Liver (tissue), 9 donors: Measurements from ENCODE around the gene DNAJC11. TPM values are rescaled to one million over a fixed set of nuclear protein-coding genes. Genes with fewer than 3 reads are reported as not detected.

Source experiments
- DNase-seq: peaks from one replicate; pipeline ENCODE4 v3.0.0-alpha.2; 2017; ENCODE audit warnings: low spot score
- H3K27ac ChIP-seq, 2 donors: one replicate each; pipeline ENCODE4 v1.7.0; 2013; ENCODE audit warnings: inconsistent platforms in 2 of 2, low read length in 2 of 2, control low read depth in 1 of 2, low read depth in 1 of 2, mild to moderate bottlenecking in 1 of 2
- H3K27me3 ChIP-seq, 4 donors: one replicate each; pipeline versions ENCODE4 v1.6.1 to v1.7.0; 2013; ENCODE audit warnings: low read length in 3 of 4, inconsistent platforms in 1 of 4, mild to moderate bottlenecking in 1 of 4, moderate library complexity in 1 of 4; ENCODE audit not compliant: control insufficient read depth in 4 of 4, insufficient read depth in 4 of 4
- H3K36me3 ChIP-seq, 4 donors: one replicate each; pipeline versions ENCODE4 v1.6.1 to v1.7.0; 2013; ENCODE audit warnings: low read length in 3 of 4, mild to moderate bottlenecking in 3 of 4, low read depth in 1 of 4, moderate library complexity in 1 of 4; ENCODE audit not compliant: control insufficient read depth in 4 of 4, insufficient read depth in 3 of 4
- H3K4me1 ChIP-seq, 4 donors: one replicate each; pipeline versions ENCODE4 v1.6.1 to v1.7.0; 2013; ENCODE audit warnings: low read length in 3 of 4, mild to moderate bottlenecking in 3 of 4, moderate library complexity in 1 of 4; ENCODE audit not compliant: control insufficient read depth in 4 of 4, insufficient read depth in 4 of 4
- H3K4me3 ChIP-seq, 3 donors: one replicate each; pipeline versions ENCODE4 v1.6.1 to v1.7.0; 2013; ENCODE audit warnings: low read length in 3 of 3, control low read depth in 1 of 3, low read depth in 1 of 3, mild to moderate bottlenecking in 1 of 3
- H3K9ac ChIP-seq, 2 donors: one replicate each; pipeline ENCODE4 v1.7.0; 2013; ENCODE audit warnings: low read length in 2 of 2, mild to moderate bottlenecking in 2 of 2, moderate library complexity in 2 of 2, control low read depth in 1 of 2, low read depth in 1 of 2
- H3K9me3 ChIP-seq, 4 donors: one replicate each; pipeline versions ENCODE4 v1.6.1 to v1.7.0; 2013; ENCODE audit warnings: low read length in 3 of 4; ENCODE audit not compliant: control insufficient read depth in 4 of 4
- EGR1 ChIP-seq, 2 donors: IDR thresholded peaks; 2 replicates each; pipeline ENCODE4 v1.6.1; 2016 to 2018; ENCODE audit warnings: antibody characterized with exemption in 2 of 2, low read depth in 2 of 2
- FOXA1 ChIP-seq: IDR thresholded peaks from 2 replicates; pipeline ENCODE4 v1.6.1; 2016; ENCODE audit warnings: antibody characterized with exemption
- GABPA ChIP-seq, 2 donors: IDR thresholded peaks in 1 of 2; conservative IDR thresholded peaks in 1 of 2; 2 replicates each; pipeline ENCODE4 v1.6.1; 2016; ENCODE audit warnings: antibody characterized with exemption in 2 of 2, mild to moderate bottlenecking in 1 of 2, moderate library complexity in 1 of 2
- RAD21 ChIP-seq, 2 donors: IDR thresholded peaks; 2 replicates each; pipeline ENCODE4 v1.6.1; 2016; ENCODE audit warnings: antibody characterized with exemption in 2 of 2, mild to moderate bottlenecking in 2 of 2
- RXRA ChIP-seq, 2 donors: IDR thresholded peaks; 2 replicates each; pipeline ENCODE4 v1.6.1; 2017 to 2018; ENCODE audit warnings: antibody characterized with exemption in 2 of 2, mild to moderate bottlenecking in 1 of 2
- TAF1 ChIP-seq: conservative IDR thresholded peaks from 2 replicates; pipeline ENCODE4 v1.6.1; 2016; ENCODE audit warnings: antibody characterized with exemption, mild to moderate bottlenecking
- whole genome bisulfite sequencing: extraction: QIAGEN DNeasy Blood & Tissue Kit; methylation state at CpG from one replicate; pipeline ENCODE4 v1.1.7; 2013; 5-methylcytosine and 5-hydroxymethylcytosine counted together
- polyA plus RNA-seq, 2 donors: library from polyadenylated mRNA; stranded (reverse) in 1 of 2; unstranded in 1 of 2; fragments of 200-250 nt in 1 of 2; fragments of >200 nt in 1 of 2; fragmentation: Nextera tagmentation in 1 of 2; extraction: Ambion mirVana in 1 of 2; gene quantifications; one replicate each; pipeline versions ENCODE4 v1.2.1 to v1.2.3, GENCODE V29; 2013 to 2015
- total RNA-seq, 2 donors: library from RNA; depleted of rRNA; stranded (reverse); fragments of >200 nt; gene quantifications; one replicate each; pipeline ENCODE4 v1.2.3, GENCODE V29; 2014
- TF ChIP-seq, protein P1 (sequence below): IDR thresholded peaks from 2 replicates; pipeline ENCODE4 v1.6.1; 2016; ENCODE audit warnings: antibody characterized with exemption, mild to moderate bottlenecking
- TF ChIP-seq, protein P2 (sequence below): fragments of 150-350 bp; IDR thresholded peaks from 2 replicates; pipeline ENCODE4 v1.5.1; 2017; ENCODE audit warnings: improper control_type of control experiment, low read depth, low read length; ENCODE audit not compliant: missing input control
- TF ChIP-seq, protein P3 (sequence below): IDR thresholded peaks from 2 replicates; pipeline ENCODE4 v1.6.1; 2016; ENCODE audit warnings: antibody characterized with exemption
- donor health status: healthy.
- donor health status: healthy.
- donor health status: healthy.
- donor health status: healthy.
- donor health status: healthy.

DNAJC11 gene
- total and polyA plus RNA-seq, 4 donors, result 16.5 to 36.1 (median 23.8) TPM

DNA sequence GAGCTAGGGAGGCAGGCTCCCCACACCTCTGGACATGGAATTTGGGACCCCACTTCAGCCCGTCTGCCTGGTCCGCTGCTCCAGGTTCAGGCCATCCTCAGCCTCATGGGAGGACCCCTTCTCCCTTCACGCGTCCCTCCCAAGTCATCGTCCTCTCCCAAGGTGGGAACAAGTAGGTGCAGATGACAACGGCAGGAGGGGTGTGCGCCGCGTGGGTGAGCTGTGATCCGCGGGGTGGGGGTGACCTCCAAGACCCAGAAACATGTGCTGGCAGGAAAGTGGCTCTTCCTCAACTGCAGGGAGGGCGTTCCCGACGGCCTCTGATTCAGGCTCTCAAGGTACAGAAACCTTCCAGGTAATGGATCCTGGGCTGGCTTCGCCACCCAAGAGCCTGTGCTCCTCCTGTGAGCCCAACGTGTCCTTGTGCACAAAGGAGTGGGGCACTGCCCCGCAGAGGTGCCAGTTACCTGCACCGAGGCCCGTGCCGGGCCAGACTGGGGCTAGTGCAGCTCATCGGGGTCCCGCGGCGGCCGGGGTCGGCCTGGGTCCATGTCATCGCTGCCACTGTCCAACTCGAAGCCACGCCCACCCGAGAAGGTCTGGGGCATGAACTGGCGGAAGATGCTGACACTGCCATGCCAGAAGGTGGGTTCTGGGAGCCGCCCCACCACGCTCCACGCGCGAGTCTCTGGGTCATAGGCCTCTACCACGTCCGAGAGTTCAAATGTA, 108.6 kb downstream of the DNAJC11 start:
- Histone ChIP-seq H3K27ac (no peak overlapping the region), H3K36me3 (peaks cover 28 to 79% (median 50%) of the 10 kb centered on the region in 4 donors), H3K27me3 (no peaks in the 10 kb centered on the region), H3K4me1 (peaks cover 0 to 17% (median 10%) of the 10 kb centered on the region in 4 donors), H3K4me3 (no peak overlapping the region), H3K9me3 (no peaks in the 10 kb centered on the region), H3K9ac (no peak overlapping the region)
- 95% methylated on average over 38 of the region's 38 CpGs for WGBS
- TF ChIP-seq RAD21 (IDR thresholded peaks at IDR 0.05), result no peak
- TF ChIP-seq, protein P1, sequence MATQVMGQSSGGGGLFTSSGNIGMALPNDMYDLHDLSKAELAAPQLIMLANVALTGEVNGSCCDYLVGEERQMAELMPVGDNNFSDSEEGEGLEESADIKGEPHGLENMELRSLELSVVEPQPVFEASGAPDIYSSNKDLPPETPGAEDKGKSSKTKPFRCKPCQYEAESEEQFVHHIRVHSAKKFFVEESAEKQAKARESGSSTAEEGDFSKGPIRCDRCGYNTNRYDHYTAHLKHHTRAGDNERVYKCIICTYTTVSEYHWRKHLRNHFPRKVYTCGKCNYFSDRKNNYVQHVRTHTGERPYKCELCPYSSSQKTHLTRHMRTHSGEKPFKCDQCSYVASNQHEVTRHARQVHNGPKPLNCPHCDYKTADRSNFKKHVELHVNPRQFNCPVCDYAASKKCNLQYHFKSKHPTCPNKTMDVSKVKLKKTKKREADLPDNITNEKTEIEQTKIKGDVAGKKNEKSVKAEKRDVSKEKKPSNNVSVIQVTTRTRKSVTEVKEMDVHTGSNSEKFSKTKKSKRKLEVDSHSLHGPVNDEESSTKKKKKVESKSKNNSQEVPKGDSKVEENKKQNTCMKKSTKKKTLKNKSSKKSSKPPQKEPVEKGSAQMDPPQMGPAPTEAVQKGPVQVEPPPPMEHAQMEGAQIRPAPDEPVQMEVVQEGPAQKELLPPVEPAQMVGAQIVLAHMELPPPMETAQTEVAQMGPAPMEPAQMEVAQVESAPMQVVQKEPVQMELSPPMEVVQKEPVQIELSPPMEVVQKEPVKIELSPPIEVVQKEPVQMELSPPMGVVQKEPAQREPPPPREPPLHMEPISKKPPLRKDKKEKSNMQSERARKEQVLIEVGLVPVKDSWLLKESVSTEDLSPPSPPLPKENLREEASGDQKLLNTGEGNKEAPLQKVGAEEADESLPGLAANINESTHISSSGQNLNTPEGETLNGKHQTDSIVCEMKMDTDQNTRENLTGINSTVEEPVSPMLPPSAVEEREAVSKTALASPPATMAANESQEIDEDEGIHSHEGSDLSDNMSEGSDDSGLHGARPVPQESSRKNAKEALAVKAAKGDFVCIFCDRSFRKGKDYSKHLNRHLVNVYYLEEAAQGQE, result no peak
- no peak for TF ChIP-seq RXRA (IDR thresholded peaks at IDR 0.05)
- no peak for TF ChIP-seq GABPA (IDR thresholded peaks at IDR 0.05 in 1 of 2, conservative IDR thresholded peaks at IDR 0.05 in 1 of 2)
- TF ChIP-seq FOXA1, result no peak
- TF ChIP-seq, protein P2, sequence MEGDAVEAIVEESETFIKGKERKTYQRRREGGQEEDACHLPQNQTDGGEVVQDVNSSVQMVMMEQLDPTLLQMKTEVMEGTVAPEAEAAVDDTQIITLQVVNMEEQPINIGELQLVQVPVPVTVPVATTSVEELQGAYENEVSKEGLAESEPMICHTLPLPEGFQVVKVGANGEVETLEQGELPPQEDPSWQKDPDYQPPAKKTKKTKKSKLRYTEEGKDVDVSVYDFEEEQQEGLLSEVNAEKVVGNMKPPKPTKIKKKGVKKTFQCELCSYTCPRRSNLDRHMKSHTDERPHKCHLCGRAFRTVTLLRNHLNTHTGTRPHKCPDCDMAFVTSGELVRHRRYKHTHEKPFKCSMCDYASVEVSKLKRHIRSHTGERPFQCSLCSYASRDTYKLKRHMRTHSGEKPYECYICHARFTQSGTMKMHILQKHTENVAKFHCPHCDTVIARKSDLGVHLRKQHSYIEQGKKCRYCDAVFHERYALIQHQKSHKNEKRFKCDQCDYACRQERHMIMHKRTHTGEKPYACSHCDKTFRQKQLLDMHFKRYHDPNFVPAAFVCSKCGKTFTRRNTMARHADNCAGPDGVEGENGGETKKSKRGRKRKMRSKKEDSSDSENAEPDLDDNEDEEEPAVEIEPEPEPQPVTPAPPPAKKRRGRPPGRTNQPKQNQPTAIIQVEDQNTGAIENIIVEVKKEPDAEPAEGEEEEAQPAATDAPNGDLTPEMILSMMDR, result no peak
- TF ChIP-seq, protein P3, sequence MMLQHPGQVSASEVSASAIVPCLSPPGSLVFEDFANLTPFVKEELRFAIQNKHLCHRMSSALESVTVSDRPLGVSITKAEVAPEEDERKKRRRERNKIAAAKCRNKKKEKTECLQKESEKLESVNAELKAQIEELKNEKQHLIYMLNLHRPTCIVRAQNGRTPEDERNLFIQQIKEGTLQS, result no peak
- no peak for TF ChIP-seq EGR1 (IDR thresholded peaks at IDR 0.05; ENCODE audit: low read depth in 2 of 2)
- no peak for DNase-seq

DNA sequence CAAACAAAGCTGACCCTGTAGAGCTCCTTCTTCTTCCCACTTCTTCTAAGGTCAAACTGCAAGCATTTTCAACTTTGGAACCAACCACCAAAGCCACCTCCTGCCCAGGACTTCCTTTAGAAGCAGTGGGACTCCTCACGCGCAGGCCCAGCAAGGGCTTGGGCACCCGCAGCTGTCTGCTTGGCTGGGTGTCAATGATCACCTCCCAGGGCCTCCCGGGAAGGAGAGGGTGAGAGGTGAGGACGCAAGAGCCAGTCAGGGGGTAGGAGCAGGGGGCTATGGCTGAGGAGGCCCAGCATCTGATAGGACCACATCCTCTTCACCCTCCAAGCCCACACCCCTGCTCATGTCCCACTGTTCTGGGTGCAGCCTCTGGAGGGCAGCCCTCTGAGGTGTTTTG, 109.2 kb downstream of the DNAJC11 start:
- Histone ChIP-seq H3K4me3 (no peak overlapping the region), H3K27ac (no peak overlapping the region), H3K27me3 (no peaks in the 10 kb centered on the region), H3K36me3 (peaks cover 25 to 80% (median 49%) of the 10 kb centered on the region in 4 donors), H3K9me3 (no peaks in the 10 kb centered on the region), H3K4me1 (peaks cover 0 to 17% (median 5%) of the 10 kb centered on the region in 4 donors), H3K9ac (no peak overlapping the region)
- 45% methylated on average over 5 of the region's 5 CpGs for WGBS
- DNase-seq, result no peak
- TF ChIP-seq, protein P1, result no peak
- no peak for TF ChIP-seq EGR1 (IDR thresholded peaks at IDR 0.05; ENCODE audit: low read depth in 2 of 2)
- no peak for TF ChIP-seq TAF1
